Measurements from ENCODE around the gene MCTP1.

Gene MCTP1

DNA sequence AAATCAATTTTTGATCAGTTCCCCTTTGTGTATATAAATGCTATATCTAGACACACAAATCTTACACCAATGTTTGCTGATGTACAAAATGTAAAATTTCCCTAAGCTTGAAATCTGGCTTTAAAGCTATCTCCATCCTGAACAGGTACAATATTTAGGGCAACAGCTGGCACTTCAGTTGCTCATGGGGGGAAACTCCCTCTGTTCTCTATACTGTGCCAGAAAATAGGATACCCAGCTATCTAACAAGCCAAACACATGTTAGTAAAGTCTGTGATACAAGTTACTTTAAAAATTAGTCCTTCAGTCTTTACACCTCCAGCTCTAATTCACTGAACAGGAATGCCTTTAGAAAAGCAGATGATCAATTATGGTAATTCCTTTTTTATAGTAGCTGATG, 474.6 kb downstream of the MCTP1 start:
- no peak for DNase-seq (ENCODE audit: low spot score)

DNA sequence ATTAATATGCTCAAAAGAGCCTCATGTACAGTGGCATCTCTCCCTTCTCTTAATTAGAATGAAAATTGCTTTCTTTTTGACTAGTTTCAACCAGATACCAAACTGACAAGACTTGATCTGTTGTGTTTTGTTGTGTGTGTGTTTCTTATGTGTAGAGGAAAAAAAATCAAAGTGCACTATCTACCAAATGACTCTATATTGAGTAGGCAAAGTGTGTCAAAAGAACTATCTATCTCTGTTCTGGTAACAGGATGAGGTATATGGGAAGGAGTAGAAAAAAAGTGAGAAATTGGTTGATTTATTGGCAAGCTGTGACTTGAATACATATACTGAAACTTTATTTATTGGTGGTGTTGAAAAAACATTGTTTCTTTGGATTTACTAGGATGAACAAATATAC, 476.4 kb downstream of the MCTP1 start:
- no peak for DNase-seq (ENCODE audit: low spot score)

DNA sequence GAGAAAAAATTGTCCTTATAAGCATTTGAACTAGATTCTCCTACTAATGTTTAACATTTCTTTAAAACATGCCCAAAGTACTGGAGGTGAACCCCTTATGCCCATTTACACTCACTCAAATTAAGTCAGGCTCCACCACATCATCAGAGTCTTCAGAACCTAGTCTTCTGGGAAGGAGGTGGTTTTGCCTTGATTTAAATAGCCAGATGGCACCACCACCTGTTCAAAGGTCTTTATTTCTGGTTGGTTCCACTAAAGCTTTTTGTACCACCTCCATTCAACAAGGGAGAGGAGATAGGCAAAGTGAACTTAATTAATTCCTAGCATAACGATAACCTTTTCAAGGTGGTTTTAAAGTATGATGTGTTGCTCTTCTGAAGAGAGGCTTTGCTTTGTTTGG, 476.9 kb downstream of the MCTP1 start:
- DNase-seq (ENCODE audit: low spot score): no peak

DNA sequence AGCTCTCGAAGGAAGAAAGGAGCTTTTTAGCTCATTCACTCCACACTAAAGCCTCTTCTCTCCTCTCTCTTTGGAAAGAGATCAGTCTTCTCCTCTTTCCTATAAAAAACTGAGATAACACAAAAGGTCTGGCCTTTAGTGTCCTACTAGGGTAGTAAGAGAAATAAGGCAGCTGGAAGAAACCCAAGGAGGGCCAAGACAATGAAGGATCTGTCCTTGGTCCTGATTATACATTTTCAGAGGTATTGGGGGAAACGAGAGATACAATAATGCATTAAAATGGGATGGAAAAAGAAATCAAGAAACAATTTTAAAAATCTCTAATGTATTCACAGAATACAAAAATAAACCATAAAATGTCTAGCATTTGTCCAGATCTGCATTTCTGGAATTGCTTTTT, 482.4 kb downstream of the MCTP1 start:
- DNase-seq (ENCODE audit: low spot score): no peak

DNA sequence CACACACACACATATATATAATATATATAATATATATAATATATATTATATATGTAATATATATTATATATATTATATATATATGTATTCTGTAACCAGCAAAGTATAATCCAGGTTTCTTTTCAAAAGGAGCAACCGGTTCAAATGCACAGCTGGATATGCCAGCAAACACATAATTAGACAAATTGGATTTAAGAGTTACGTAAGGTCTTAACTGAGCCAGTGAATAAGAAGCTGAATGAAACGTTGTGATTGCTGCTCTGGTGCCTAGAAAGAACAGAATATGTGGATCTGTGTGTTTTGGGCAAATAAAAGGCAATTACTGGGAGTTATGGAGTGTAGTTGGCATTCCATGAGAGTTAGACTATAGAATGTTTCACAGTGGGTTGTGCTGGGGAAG, 488.3 kb downstream of the MCTP1 start:
- no peak for DNase-seq (ENCODE audit: low spot score)

DNA sequence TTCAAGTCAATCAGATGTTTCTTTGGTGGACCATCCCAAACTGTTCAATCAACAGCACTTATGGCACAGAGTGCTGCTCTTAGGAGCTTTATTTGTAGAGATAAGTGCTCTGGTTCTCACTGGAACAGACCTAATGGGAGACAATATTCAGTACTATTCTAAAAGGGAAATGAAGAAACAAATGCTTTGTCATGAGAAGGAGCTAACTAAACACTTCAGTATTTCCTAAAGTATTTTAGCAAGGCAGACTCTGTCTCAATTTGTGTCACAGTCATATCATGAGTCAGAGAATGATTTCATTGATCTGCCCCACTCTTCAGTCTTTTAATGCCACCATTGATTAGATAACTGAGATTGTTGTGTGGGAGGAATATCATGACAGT, 491.1 kb downstream of the MCTP1 start:
- peak; percentile 68 for DNase-seq (ENCODE audit: low spot score)

DNA sequence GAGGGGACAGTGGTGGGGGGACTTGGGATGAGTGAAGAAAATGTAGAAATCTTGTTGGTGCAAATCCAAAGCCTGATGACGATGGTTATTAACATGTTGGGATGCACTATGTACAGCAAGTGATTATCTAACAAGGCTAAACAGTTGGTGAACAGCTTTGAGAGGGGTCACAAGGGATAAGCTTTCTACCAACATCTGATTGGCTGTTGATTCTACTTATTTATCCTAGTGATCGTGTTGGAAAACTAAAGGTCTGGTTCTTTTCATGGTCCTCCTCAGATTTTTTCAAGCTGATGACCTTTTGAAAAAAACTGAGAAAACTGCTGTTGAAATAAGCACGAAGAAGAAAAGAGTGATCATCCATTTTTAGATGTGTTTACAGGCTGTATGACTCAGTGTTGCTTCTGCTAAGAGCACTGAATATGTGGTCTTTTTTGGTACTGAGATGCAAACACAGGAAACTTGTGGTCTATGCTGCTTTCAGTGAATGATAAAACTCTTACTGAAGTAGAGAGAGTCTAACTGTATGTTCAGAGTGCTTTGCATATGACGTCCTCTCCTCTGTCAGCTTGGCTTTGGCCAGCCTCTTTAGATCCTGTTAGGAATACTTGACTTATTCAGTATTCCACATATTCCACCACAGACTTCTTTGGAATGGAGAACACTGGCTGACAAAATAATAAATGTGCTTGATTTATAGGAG, 491.6 kb downstream of the MCTP1 start:
- DNase-seq (ENCODE audit: low spot score): peak; percentile 68

DNA sequence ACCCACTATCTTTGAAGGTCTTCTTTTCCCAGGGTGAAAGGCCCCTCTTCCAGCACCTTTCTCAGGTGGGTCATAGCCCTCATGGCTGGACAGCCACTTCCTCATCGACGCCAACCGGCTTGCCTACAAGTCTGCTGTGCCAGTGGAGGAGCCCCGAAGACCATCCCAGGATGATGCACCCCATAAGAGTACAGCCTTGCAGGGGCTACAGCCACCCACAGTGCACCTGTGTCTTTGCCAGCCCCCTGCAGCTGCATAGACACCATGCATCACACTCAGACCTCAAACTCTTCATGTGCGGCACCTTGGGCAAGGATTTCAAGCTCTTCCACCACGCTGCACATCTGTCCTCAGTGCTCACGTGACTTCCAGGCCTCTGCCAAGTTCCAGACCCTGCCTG, 493.1 kb downstream of the MCTP1 start:
- DNase-seq (ENCODE audit: low spot score): no peak

DNA sequence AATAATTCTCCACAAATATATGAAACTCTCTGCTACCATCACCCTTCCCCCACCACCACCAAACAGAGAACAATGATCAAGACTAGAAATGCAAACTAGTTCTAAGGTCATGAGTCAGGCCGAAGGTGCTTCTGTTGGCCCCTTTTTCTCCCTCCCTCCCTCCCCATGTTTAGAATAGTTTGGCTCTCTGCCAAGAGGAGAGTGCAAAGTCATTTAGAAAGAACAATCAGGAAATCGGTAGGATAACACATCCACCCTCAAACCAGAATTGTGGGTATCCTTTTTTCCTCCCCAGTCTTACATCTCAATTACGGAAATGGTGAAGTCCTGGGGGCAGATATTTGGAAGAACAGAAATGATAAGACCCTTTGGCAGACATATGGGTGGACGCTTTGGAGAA, 496.4 kb downstream of the MCTP1 start:
- no peak for DNase-seq (ENCODE audit: low spot score)

DNA sequence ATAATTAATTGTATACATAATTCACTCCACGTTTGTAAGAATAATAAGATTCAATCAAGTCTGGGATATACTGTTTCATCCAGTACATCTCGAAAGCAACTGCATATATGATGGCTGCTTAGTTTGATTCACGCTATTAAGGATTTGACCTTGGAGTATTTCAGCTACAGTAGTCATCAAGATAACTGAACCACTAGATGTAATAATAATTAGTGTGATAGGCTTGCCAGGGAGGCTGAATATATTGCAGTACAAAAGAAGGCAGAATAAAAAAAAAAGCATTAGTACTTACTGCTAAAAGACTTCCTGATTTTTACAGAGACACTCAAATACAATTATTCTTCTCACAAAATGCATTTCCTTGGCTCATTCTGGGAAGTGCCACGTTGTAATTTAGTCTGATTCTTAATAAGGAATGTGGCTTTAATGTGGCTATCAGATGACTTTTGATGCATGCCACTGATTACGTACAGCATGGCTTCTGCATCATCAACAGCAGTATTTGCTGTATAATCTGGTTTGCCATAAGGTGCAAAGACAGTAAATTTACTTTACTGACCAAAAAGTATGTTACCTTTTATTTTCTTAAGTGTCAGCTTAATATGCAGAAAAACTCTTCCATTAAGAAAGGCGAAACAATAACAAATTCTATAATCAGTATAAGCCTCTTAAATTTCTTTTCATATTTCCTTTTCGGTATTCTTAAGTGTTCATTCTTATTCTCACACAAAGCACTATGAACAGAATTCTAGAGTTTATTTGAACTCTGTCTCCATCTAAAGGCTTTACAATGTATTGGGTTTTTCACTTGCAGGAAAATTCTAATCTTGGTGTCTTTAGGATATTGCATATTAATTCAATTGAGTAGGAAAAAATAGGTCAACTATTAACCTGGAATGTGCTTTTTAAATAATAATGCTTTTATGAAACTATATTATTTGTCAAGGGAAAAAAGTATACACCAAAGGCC, 500.1 kb downstream of the MCTP1 start:
- DNase-seq (ENCODE audit: low spot score): no peak

DNA sequence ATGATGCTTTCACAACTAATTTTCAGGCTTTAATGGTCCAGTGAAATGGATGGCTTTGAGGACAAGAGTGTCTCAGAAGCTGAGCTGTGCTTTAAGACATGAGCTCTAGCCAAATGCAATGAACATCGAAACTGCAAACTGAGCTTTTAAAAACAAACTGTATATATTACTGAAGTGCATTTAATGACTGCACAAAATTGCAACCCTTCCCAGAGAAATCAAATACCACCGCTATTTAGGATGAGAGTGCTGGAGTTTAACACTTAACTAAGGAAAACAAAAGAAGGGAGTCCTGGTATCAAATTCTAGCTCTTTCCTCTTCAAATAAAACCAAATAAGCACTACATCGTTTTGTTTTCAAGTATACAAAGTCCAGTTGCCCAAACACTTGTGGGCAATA, 502.5 kb downstream of the MCTP1 start:
- no peak for DNase-seq (ENCODE audit: low spot score)

DNA sequence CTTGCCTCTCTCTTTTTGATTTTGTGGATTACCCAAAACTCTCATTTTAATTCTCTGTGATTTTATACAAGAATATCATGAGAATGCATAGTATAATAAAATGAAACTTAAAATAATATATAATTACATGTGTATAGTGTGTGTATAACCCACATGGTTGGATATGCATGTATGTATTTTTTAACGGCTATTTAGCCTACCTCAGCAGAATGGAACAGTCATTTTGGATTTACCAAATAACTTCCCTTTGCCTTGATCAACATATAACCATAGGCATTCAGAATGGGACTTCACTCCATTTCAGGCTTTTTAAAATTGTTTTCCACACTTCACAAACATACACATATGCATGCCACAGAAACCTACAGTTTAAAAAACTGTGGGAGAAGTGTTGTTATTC, 505.2 kb downstream of the MCTP1 start:
- DNase-seq (ENCODE audit: low spot score): no peak

DNA sequence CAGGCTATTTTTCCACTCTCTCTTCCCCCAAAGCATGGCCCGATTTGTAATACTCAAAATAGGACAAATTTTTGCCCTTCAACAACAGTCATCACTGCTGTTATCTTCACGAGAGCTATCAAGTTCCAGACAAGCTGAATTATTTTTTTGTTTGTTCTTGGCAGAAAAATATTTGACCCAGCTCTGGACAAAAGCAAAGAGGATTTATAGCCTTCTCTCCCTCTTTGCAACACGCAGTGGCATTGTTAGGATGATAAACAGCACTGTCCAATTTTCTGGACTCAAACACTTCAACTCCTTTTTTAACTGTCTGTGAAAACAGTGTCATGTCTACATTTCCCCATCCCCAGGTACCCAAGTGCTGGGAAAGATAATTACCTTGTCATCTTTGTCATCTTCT, 506.2 kb downstream of the MCTP1 start:
- no peak for DNase-seq (ENCODE audit: low spot score)

DNA sequence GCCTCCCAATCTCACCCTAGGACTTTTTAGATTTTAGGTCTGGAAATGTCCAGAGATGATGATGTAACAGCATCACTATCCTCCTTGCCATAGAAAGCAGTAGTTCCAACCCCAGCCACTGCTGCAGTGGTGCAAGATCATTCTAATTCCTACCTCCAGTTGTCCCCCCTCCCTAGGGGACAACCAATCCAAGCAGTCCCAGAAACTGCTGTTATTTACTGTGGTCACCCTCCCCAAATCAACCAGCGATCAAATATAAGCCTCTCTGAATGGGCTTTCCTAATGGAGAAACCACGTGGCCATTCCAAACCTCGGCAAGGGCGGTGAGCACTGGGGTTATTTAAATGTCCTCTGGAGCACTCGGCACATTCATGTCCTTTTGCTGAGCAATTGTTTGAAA, 506.6 kb downstream of the MCTP1 start:
- no peak for DNase-seq (ENCODE audit: low spot score)

DNA sequence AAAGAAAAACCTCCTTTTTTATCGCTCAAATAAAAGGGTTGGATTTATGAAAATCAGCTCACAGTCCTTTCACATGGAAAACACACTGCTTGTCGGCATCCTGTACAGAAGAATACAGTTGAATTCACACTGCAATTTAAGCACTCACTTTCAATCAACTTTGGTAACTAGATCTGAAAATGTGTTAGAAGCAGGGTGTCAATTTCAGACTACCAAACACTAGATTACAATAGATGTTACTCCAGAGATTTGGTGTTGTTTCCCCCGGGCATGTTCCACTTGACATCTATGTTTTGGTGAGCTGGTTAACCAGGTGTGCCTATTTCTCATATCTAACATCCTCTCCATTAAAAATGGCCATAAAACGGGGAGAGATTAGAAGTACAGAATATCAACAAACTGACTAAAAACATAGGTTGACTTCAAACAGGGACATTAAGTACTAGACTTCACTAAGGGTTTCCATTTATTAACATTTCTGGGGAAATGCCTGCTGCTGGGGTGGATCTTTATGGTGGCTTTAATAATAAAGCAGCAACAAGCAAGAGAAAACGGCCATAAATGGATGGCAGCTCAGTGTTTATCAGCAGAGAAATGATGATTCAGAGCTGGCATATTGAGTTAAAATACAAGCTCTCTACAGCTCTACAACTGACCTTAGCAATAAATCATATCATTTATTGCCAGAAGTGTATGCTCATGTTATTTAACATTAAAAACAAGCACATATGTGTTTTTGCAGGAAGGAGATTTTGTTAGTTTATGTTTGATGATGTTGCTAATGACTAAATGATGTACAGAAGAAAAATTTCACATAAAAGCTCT, 507.6 kb downstream of the MCTP1 start:
- DNase-seq (ENCODE audit: low spot score): no peak

DNA sequence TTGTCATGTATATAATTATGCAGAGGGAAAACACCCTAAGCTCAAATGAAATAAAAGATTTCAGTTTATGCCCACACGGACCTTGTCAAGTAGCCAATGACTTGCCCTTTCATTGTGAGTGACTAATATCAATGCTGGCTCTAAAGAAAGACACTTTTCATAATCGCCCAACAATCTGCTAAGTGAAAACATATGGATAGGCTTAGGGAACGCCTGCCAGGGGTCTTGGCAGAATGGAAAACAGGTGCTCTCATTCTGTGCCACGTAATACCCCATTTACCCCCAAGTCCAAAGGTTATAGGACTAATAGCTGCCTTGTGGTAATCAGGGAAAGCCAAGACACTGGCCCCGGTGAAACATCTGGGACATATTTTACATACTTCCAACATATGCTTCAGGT, 508.7 kb downstream of the MCTP1 start:
- peak; percentile 19 for DNase-seq (ENCODE audit: low spot score)

DNA sequence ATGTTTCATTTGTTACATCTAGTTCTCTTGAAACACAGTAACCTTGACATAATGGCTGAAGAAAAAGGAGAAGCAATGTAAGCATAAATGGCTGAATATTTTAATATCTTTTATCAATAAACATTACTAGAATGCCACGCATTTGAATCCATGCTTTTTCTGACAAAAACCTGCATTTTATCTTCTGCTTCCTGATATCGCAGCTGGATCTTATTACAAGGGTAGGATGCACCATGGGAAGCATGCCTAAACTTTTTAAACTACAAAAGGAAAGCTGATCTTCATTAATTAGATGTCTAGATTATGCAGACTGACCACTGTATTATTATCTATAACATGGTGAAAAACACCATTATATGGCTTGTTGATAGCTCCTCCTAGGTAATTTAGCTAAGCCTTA, 509.8 kb downstream of the MCTP1 start:
- DNase-seq (ENCODE audit: low spot score): no peak

DNA sequence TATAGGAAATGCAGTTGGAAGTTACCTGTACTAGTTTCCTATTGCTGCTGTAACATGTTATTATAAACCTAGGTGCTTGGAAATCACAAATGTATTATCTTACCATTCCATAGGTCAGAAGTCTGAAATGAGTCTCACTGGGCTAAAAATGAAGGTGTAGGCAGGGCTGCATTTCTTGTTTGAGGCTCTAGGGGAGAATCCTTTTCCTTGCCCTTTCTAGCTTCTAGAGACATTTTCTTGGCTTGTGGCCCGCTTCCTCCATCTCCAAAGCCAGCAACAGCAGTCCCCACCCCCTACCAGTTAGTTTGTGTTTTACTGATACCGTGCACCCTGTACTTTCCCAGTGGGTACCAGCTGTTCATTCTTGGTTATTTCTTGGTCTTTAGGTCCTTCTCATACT, 513.2 kb downstream of the MCTP1 start:
- DNase-seq (ENCODE audit: low spot score): no peak

DNA sequence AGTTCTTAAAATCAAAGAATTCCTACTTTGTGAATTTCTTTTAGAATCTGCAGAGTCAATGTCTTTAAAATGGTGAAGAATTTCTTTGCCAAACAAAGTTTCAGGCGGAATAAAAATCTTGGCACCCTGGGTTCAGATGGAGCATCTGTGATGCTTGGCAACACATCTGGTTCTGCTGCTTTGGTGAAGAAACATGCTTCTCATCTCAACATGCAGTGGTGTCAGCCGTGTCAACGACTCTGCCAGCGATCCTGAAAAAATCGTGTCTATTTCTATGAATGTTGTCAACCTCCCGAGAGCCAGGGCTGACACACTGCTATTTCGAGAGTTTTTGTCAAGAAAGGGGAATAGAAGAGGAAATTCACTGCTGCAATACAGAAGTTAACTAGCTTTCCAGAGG, 514.9 kb downstream of the MCTP1 start:
- no peak for DNase-seq (ENCODE audit: low spot score)

DNA sequence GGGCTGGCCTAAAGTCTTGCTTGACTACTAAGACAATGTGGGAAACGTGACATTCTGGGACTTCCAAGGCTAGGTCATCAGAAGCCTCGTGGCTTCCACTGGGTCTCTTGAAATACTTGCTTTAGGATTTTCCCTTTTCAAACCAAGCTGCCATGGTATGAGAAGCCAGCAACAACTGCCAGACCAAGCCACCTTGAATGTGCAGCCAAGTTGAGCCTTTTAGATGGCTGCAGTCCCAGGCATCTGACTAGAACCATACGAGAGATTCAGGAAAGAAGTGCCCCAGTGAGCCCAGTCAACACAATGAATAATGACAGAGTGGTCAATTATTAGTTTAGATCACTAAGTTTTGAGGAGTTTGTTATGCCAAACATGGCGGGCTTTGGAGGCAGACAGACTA, 523.1 kb downstream of the MCTP1 start:
- no peak for DNase-seq (ENCODE audit: low spot score)

DNA sequence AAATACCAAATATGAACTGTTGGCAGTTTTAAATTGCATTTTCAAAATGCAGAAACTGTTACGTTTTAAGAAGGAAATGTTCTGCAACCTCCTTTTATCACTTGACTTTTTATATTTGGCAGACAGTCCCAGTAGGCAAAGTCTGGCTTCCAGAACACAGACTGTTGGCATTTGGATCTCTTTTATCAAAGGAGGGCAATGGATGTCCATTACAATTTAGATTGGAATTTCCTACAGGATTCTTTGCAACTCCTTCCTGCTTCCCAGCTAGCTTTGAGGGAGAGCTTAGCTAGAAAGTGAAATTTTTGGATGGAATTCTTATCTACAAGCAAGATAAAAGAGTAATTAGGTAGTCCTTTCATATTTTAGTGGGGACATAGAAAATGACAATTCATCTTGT, 523.8 kb downstream of the MCTP1 start:
- no peak for DNase-seq (ENCODE audit: low spot score)

DNA sequence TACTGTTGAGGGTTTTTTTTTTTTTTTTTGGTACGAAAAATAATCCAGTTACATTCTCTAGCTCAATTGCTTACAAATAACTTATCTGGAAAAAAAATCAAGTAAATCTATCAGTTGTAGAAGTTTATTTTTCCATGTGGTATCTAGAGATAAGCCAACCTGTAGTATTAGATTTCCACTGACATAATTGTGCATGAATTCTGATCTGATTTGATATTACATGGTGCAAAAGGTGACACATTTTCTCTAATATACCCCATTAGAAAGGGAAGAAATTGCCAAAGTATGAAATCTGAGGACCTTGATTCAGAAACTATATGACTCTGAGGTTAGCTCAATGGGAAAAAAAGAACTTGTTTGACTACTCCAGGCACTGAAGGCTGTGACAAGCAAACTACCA, 524.9 kb downstream of the MCTP1 start:
- DNase-seq (ENCODE audit: low spot score): no peak

DNA sequence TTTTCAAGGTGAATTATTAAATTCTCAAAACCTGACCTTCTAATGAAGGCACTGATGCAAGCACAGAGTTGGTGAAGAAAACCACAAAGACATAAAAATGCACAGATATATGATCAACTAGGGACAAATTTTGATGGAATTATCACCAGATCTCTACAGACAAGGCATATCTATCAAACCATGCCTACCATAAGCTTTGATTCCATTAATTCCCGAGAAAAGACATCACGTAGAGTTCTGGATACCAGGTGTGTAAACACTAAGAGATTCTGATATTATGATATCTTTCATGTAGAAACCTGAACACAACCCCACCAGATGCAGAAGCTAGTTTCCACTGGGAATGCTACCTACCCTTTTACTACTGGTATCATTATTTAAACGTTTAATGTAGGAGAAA, 525.9 kb downstream of the MCTP1 start:
- no peak for DNase-seq (ENCODE audit: low spot score)

Data from AG08395 (cell line).